Measurements from ENCODE around the gene COL5A1. TPM values are rescaled to one million over a fixed set of nuclear protein-coding genes. Genes with fewer than 3 reads are reported as not detected.

The COL5A1 gene
- total and polyA plus RNA-seq, 2 donors (not counting 1 experiment from before 2014, with no cell fraction given), result 72.8 to 109 TPM

DNA sequence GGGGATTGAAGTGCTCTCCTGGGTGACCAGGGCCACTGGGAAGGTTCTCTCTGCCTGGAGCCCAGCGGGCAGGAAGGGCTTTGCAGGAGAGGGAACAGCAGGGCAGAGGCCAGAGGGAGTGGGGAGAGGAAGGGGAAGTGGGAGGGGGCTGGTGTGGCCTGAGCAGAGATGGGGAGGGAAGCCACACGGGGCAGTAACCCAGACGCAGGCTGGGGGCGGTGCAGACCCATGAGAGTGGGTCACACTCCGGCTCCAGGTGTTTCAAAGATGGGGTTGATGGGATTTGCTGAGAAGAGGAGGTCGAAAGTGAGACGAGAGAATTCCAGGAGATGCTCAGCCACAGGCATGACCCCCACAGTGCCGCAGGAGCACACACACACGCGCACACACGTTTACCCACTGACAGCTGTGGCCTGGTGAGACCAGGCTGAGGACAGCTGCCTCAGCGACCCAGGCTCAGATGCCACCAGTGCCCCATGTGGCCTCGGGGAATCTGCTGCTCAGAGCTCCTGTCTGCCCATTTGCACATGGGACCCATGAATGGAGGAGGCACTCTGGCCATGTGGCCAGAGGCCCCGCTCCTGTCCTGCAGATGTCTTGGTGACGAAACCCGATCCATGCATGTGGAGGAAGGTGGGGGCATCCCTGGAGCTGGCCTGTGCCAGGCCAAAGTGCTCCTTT lies 206.3 kb downstream of the COL5A1 start:
- no peaks in the 10 kb centered on the region for H4K20me1 ChIP-seq (ENCODE audit: control insufficient read depth, extremely low read depth, insufficient read depth, low read length)
- no peak for DNase-seq (ENCODE audit: low read depth in 2 of 2)
- no peaks in the 10 kb centered on the region for H3K79me2 ChIP-seq (ENCODE audit: control insufficient read depth, insufficient read depth, low read length)
- H3K4me3 ChIP-seq (replicated peaks in 1 of 4; ENCODE audit: control extremely low read depth in 1 of 4, insufficient read depth in 1 of 4, low read depth in 3 of 4, low read length in 4 of 4), result no peak overlapping the region
- no peaks in the 10 kb centered on the region for H3K27me3 ChIP-seq (ENCODE audit: control insufficient read depth, insufficient read depth, low read length)
- no peak overlapping the region for H3K27ac ChIP-seq (ENCODE audit: insufficient read depth, low read length)
- no peak overlapping the region for H2AFZ ChIP-seq (ENCODE audit: low read length)
- H3K9ac ChIP-seq (ENCODE audit: insufficient read depth, low read length), result no peak overlapping the region
- H3K36me3 ChIP-seq (ENCODE audit: control insufficient read depth, insufficient read depth, low read length), result peaks cover 9% of the 10 kb centered on the region
- no peak overlapping the region for H3K4me2 ChIP-seq (ENCODE audit: extremely low read depth, insufficient read depth, low read length)
- no peaks in the 10 kb centered on the region for H3K9me3 ChIP-seq (ENCODE audit: control insufficient read depth, insufficient read depth, low read depth, low read length)
- H3K4me1 ChIP-seq (ENCODE audit: control insufficient read depth, extremely low read depth, insufficient read depth, low read length), result no peaks in the 10 kb centered on the region
- no peak for TF ChIP-seq EZH2 (IDR thresholded peaks at IDR 0.05; ENCODE audit: low read length, missing control alignments)
- TF ChIP-seq, protein P1, sequence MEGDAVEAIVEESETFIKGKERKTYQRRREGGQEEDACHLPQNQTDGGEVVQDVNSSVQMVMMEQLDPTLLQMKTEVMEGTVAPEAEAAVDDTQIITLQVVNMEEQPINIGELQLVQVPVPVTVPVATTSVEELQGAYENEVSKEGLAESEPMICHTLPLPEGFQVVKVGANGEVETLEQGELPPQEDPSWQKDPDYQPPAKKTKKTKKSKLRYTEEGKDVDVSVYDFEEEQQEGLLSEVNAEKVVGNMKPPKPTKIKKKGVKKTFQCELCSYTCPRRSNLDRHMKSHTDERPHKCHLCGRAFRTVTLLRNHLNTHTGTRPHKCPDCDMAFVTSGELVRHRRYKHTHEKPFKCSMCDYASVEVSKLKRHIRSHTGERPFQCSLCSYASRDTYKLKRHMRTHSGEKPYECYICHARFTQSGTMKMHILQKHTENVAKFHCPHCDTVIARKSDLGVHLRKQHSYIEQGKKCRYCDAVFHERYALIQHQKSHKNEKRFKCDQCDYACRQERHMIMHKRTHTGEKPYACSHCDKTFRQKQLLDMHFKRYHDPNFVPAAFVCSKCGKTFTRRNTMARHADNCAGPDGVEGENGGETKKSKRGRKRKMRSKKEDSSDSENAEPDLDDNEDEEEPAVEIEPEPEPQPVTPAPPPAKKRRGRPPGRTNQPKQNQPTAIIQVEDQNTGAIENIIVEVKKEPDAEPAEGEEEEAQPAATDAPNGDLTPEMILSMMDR (conservative IDR thresholded peaks at IDR 0.05 in 1 of 2, IDR thresholded peaks at IDR 0.05 in 1 of 2; ENCODE audit: low read depth in 1 of 2, low read length in 2 of 2), result no peak

DNA sequence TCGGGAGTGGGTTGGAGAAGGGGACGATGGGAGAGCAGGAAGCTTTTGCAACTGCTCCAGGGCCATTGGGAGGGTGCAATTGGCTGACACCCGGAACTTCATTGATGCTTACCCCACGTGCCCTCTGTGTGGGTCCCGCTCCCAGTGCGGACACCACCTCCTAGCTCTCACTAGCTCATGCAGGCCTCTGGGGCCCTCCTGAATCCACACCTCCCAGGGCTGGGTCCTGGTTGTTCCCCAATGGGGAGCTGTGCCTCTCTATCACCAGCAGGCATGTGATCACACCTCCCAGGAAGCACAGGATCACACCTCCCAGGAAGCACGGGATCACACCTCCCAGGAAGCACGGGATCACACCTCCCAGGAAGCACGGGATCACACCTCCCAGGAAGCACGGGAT lies 206.9 kb downstream of the COL5A1 start:
- no peak overlapping the region for H3K27ac ChIP-seq (ENCODE audit: insufficient read depth, low read length)
- no peak overlapping the region for H2AFZ ChIP-seq (ENCODE audit: low read length)
- TF ChIP-seq, protein P1 (conservative IDR thresholded peaks at IDR 0.05 in 1 of 2, IDR thresholded peaks at IDR 0.05 in 1 of 2; ENCODE audit: low read depth in 1 of 2, low read length in 2 of 2), result no peak
- no peak for TF ChIP-seq EZH2 (IDR thresholded peaks at IDR 0.05; ENCODE audit: low read length, missing control alignments)
- H3K4me3 ChIP-seq (replicated peaks in 1 of 4; ENCODE audit: control extremely low read depth in 1 of 4, insufficient read depth in 1 of 4, low read depth in 3 of 4, low read length in 4 of 4), result no peak overlapping the region
- no peak overlapping the region for H3K9ac ChIP-seq (ENCODE audit: insufficient read depth, low read length)
- H4K20me1 ChIP-seq (ENCODE audit: control insufficient read depth, extremely low read depth, insufficient read depth, low read length), result no peaks in the 10 kb centered on the region
- DNase-seq (ENCODE audit: low read depth in 2 of 2), result no peak
- H3K79me2 ChIP-seq (ENCODE audit: control insufficient read depth, insufficient read depth, low read length), result no peaks in the 10 kb centered on the region
- no peak overlapping the region for H3K4me2 ChIP-seq (ENCODE audit: extremely low read depth, insufficient read depth, low read length)
- peaks cover 7% of the 10 kb centered on the region for H3K36me3 ChIP-seq (ENCODE audit: control insufficient read depth, insufficient read depth, low read length)
- no peaks in the 10 kb centered on the region for H3K27me3 ChIP-seq (ENCODE audit: control insufficient read depth, insufficient read depth, low read length)
- no peaks in the 10 kb centered on the region for H3K9me3 ChIP-seq (ENCODE audit: control insufficient read depth, insufficient read depth, low read depth, low read length)
- no peaks in the 10 kb centered on the region for H3K4me1 ChIP-seq (ENCODE audit: control insufficient read depth, extremely low read depth, insufficient read depth, low read length)

DNA sequence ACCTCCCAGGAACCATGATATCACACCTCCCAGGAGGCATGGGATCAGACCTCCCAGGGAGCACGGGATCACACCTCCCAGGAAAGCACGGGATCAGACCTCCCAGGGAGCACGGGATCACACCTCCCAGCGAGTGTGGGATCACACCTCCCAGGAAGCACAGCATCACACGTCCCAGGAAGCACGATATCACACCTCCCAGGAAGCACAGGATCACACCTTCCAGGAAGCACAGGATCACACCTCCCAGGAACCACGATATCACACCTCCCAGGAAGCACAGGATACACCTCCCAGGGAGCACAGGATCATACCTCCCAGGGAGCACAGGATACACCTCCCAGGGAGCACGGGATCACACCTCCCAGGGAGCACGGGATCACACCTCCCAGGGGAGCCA lies 209.0 kb downstream of the COL5A1 start:
- Histone ChIP-seq H4K20me1 (ENCODE audit: control insufficient read depth, extremely low read depth, insufficient read depth, low read length) (no peaks in the 10 kb centered on the region), H3K27ac (ENCODE audit: insufficient read depth, low read length) (no peak overlapping the region), H3K36me3 (ENCODE audit: control insufficient read depth, insufficient read depth, low read length) (peaks cover under 1% of the 10 kb centered on the region)

More for the DNA sequence above, 209.0 kb downstream of the COL5A1 start:
- Histone ChIP-seq H3K9ac (ENCODE audit: insufficient read depth, low read length) (no peak overlapping the region), H3K4me1 (ENCODE audit: control insufficient read depth, extremely low read depth, insufficient read depth, low read length) (no peaks in the 10 kb centered on the region), H3K9me3 (ENCODE audit: control insufficient read depth, insufficient read depth, low read depth, low read length) (no peaks in the 10 kb centered on the region), H3K4me3 (replicated peaks in 1 of 4; ENCODE audit: control extremely low read depth in 1 of 4, insufficient read depth in 1 of 4, low read depth in 3 of 4, low read length in 4 of 4) (no peak overlapping the region), H3K4me2 (ENCODE audit: extremely low read depth, insufficient read depth, low read length) (no peak overlapping the region), H3K79me2 (ENCODE audit: control insufficient read depth, insufficient read depth, low read length) (no peaks in the 10 kb centered on the region), H3K27me3 (ENCODE audit: control insufficient read depth, insufficient read depth, low read length) (no peaks in the 10 kb centered on the region), H2AFZ (ENCODE audit: low read length) (no peak overlapping the region)
- DNase-seq (ENCODE audit: low read depth in 2 of 2), result no peak
- TF ChIP-seq, protein P1 (conservative IDR thresholded peaks at IDR 0.05 in 1 of 2, IDR thresholded peaks at IDR 0.05 in 1 of 2; ENCODE audit: low read depth in 1 of 2, low read length in 2 of 2), result no peak
- no peak for TF ChIP-seq EZH2 (IDR thresholded peaks at IDR 0.05; ENCODE audit: low read length, missing control alignments)

Data from fibroblast of lung (primary cell).